GM12878 (cell line): ENCODE results near the gene SPTBN1. TPM values are rescaled to one million over a fixed set of nuclear protein-coding genes. Genes with fewer than 3 reads are reported as not detected.

Experiments
- BHLHE40 ChIP-seq, 2 experiments: fragments of 450-650 bp in 1 of 2; IDR thresholded peaks; 2 replicates each; pipeline ENCODE4 v1.6.1; 2011 to 2017; ENCODE audit warnings: low read depth in 2 of 2, borderline replicate concordance in 1 of 2, improper control_type of control experiment in 1 of 2, low read length in 1 of 2, mild to moderate bottlenecking in 1 of 2
- IKZF1 ChIP-seq: fragments of 450-650 bp; conservative IDR thresholded peaks from 2 replicates; pipeline ENCODE4 v1.6.1; 2017; ENCODE audit warnings: antibody characterized with exemption, mild to moderate bottlenecking
- NBN ChIP-seq: fragments of 450-650 bp; IDR thresholded peaks from 2 replicates; pipeline ENCODE4 v1.6.1; 2016
- NFXL1 ChIP-seq: fragments of 450-650 bp; IDR thresholded peaks from 2 replicates; pipeline ENCODE4 v1.6.1; 2017; ENCODE audit warnings: antibody characterized with exemption, mild to moderate bottlenecking, borderline replicate concordance
- NFYA ChIP-seq: IDR thresholded peaks from 2 replicates; pipeline ENCODE4 v1.6.1; 2011; ENCODE audit warnings: low read depth, mild to moderate bottlenecking, low read length, improper control_type of control experiment, borderline replicate concordance
- NR2F1 ChIP-seq: fragments of 450-650 bp; conservative IDR thresholded peaks from 2 replicates; pipeline ENCODE4 v1.6.1; 2017; ENCODE audit warnings: mild to moderate bottlenecking
- PML ChIP-seq: IDR thresholded peaks from 2 replicates; pipeline ENCODE4 v1.6.1; 2012; ENCODE audit warnings: low read length, inconsistent platforms
- POLR2AphosphoS2 ChIP-seq: IDR thresholded peaks from 2 replicates; pipeline ENCODE4 v1.6.1; 2011; ENCODE audit warnings: low read depth, mild to moderate bottlenecking, low read length, improper control_type of control experiment, moderate library complexity
- RAD51 ChIP-seq: fragments of 450-650 bp; IDR thresholded peaks from 2 replicates; pipeline ENCODE4 v1.6.1; 2016; ENCODE audit warnings: moderate library complexity, mild to moderate bottlenecking, inconsistent platforms
- SIX5 ChIP-seq: IDR thresholded peaks from 2 replicates; pipeline ENCODE4 v1.6.1; 2011; ENCODE audit warnings: mild to moderate bottlenecking, low read depth, low read length, moderate library complexity; ENCODE audit not compliant: severe bottlenecking
- SPI1 ChIP-seq: IDR thresholded peaks from 2 replicates; pipeline ENCODE4 v1.6.1; 2011; ENCODE audit warnings: low read depth, mild to moderate bottlenecking, low read length, moderate library complexity, borderline replicate concordance; ENCODE audit not compliant: insufficient read depth
- polyA plus RNA-seq, 11 experiments: library from polyadenylated mRNA; depleted of rRNA in 4 of 11; unstranded in 6 of 11; stranded (reverse) in 5 of 11; fragments of >200 nt; fragmentation: Nextera tagmentation in 4 of 11; fragmentation: Illumina TruSeq in 1 of 11; extraction: Ambion mirVana in 4 of 11; extraction: Trizol in 1 of 11; gene quantifications; 1 replicate in 1 of 11; 2 replicates in 10 of 11; pipeline versions ENCODE4 v1.2.1 to v1.2.3, GENCODE V29; 2011 to 2016; ENCODE audit warnings: inconsistent platforms in 2 of 11, missing spikeins in 2 of 11, low read depth in 1 of 11
- total RNA-seq, 4 experiments: library from RNA; depleted of rRNA in 3 of 4; stranded (reverse); fragments of >200 nt in 3 of 4; fragmentation: Illumina TruSeq in 1 of 4; extraction: Trizol in 1 of 4; gene quantifications; 2 replicates each; pipeline versions ENCODE4 v1.2.1 to v1.2.3, GENCODE V29; 2013 to 2021
- TF ChIP-seq, protein P1 (sequence below): fragments of 450-650 bp; IDR thresholded peaks from 2 replicates; pipeline ENCODE4 v1.6.1; 2017; ENCODE audit warnings: low read depth, mild to moderate bottlenecking, moderate library complexity
- TF ChIP-seq, protein P2 (sequence below): IDR thresholded peaks from 2 replicates; pipeline ENCODE4 v1.6.1; 2011; ENCODE audit warnings: low read depth, mild to moderate bottlenecking, low read length, moderate library complexity, borderline replicate concordance; ENCODE audit errors: extremely low read depth
- TF ChIP-seq, protein P3 (sequence below): fragments of 450-650 bp; conservative IDR thresholded peaks from 2 replicates; pipeline ENCODE4 v1.6.1; 2017; ENCODE audit warnings: mild to moderate bottlenecking, moderate library complexity
- TF ChIP-seq, protein P4 (sequence below): fragments of 450-650 bp; IDR thresholded peaks from 2 replicates; pipeline ENCODE4 v1.6.1; 2017; ENCODE audit warnings: mild to moderate bottlenecking, moderate library complexity
- TF ChIP-seq, protein P5 (sequence below): fragments of 450-650 bp; IDR thresholded peaks from 2 replicates; pipeline ENCODE4 v1.6.1; 2014; ENCODE audit warnings: mild to moderate bottlenecking

Gene SPTBN1
- total and polyA plus RNA-seq, 10 of the 15 experiments (the other 5 are each of a cell fraction or from before 2014, with no cell fraction given): 20.6 to 154 (median 76.7) TPM

DNA sequence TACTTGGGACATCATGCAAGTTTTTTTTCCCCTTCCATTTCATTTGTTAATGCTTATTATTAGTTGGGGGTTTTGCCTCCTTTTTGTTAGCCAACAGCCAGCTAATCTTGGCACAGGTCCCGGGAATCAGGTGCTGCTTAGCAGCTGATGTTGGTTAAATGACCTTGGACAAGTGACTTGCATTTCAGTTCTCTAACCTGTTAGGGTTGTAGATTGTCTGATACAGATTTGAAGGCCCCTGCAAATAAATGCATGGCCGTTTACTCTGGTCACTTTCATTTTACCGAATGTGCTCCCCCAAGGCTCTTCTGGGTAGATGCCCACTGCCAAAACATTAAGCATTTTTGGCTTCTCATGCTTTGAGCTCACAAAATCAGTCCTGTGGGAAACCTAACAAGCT lies 120.9 kb downstream of the SPTBN1 start (continued):
- TF ChIP-seq, protein P1, sequence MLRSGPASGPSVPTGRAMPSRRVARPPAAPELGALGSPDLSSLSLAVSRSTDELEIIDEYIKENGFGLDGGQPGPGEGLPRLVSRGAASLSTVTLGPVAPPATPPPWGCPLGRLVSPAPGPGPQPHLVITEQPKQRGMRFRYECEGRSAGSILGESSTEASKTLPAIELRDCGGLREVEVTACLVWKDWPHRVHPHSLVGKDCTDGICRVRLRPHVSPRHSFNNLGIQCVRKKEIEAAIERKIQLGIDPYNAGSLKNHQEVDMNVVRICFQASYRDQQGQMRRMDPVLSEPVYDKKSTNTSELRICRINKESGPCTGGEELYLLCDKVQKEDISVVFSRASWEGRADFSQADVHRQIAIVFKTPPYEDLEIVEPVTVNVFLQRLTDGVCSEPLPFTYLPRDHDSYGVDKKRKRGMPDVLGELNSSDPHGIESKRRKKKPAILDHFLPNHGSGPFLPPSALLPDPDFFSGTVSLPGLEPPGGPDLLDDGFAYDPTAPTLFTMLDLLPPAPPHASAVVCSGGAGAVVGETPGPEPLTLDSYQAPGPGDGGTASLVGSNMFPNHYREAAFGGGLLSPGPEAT: peak; percentile 39; the same call in 1 of the 2 replicates
- TF ChIP-seq, protein P2, sequence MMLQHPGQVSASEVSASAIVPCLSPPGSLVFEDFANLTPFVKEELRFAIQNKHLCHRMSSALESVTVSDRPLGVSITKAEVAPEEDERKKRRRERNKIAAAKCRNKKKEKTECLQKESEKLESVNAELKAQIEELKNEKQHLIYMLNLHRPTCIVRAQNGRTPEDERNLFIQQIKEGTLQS: no peak
- TF ChIP-seq SIX5 (no peak), NFXL1 (no peak), BHLHE40 (IDR thresholded peaks at IDR 0.05; ENCODE audit: borderline replicate concordance in 1 of 2, low read depth in 2 of 2, low read length in 1 of 2) (peak; percentile 83 to 89), IKZF1 (no peak), NFYA (no peak), NR2F1 (no peak), POLR2AphosphoS2 (no peak), SPI1 (no peak), PML (no peak), NBN (no peak), RAD51 (peak; percentile 53)
- TF ChIP-seq, protein P3, sequence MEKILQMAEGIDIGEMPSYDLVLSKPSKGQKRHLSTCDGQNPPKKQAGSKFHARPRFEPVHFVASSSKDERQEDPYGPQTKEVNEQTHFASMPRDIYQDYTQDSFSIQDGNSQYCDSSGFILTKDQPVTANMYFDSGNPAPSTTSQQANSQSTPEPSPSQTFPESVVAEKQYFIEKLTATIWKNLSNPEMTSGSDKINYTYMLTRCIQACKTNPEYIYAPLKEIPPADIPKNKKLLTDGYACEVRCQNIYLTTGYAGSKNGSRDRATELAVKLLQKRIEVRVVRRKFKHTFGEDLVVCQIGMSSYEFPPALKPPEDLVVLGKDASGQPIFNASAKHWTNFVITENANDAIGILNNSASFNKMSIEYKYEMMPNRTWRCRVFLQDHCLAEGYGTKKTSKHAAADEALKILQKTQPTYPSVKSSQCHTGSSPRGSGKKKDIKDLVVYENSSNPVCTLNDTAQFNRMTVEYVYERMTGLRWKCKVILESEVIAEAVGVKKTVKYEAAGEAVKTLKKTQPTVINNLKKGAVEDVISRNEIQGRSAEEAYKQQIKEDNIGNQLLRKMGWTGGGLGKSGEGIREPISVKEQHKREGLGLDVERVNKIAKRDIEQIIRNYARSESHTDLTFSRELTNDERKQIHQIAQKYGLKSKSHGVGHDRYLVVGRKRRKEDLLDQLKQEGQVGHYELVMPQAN: no peak
- TF ChIP-seq, protein P4, sequence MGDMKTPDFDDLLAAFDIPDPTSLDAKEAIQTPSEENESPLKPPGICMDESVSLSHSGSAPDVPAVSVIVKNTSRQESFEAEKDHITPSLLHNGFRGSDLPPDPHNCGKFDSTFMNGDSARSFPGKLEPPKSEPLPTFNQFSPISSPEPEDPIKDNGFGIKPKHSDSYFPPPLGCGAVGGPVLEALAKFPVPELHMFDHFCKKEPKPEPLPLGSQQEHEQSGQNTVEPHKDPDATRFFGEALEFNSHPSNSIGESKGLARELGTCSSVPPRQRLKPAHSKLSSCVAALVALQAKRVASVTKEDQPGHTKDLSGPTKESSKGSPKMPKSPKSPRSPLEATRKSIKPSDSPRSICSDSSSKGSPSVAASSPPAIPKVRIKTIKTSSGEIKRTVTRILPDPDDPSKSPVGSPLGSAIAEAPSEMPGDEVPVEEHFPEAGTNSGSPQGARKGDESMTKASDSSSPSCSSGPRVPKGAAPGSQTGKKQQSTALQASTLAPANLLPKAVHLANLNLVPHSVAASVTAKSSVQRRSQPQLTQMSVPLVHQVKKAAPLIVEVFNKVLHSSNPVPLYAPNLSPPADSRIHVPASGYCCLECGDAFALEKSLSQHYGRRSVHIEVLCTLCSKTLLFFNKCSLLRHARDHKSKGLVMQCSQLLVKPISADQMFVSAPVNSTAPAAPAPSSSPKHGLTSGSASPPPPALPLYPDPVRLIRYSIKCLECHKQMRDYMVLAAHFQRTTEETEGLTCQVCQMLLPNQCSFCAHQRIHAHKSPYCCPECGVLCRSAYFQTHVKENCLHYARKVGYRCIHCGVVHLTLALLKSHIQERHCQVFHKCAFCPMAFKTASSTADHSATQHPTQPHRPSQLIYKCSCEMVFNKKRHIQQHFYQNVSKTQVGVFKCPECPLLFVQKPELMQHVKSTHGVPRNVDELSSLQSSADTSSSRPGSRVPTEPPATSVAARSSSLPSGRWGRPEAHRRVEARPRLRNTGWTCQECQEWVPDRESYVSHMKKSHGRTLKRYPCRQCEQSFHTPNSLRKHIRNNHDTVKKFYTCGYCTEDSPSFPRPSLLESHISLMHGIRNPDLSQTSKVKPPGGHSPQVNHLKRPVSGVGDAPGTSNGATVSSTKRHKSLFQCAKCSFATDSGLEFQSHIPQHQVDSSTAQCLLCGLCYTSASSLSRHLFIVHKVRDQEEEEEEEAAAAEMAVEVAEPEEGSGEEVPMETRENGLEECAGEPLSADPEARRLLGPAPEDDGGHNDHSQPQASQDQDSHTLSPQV: no peak
- TF ChIP-seq, protein P5, sequence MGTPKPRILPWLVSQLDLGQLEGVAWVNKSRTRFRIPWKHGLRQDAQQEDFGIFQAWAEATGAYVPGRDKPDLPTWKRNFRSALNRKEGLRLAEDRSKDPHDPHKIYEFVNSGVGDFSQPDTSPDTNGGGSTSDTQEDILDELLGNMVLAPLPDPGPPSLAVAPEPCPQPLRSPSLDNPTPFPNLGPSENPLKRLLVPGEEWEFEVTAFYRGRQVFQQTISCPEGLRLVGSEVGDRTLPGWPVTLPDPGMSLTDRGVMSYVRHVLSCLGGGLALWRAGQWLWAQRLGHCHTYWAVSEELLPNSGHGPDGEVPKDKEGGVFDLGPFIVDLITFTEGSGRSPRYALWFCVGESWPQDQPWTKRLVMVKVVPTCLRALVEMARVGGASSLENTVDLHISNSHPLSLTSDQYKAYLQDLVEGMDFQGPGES: no peak
